GM12878 (cell line): Measurements from ENCODE around the gene POLR3E. TPM values are rescaled to one million over a fixed set of nuclear protein-coding genes. Genes with fewer than 3 reads are reported as not detected.

Experiments
- ATAC-seq: fragments of 200-7000 bp; cut with Tn5 transposase; 3 replicates; pipeline ENCODE4 v1.9.1; 2020; ENCODE audit warnings: mild to moderate bottlenecking, moderate library complexity
- BruUV-seq: library from RNA; stranded (reverse); fragments of 400-500 nt; replicated peaks from 2 replicates; lab custom pipeline; 2021; lab: Mats Ljungman, UMichigan
- CTCF ChIA-PET: fragments of 300-600 bp; sonication (Branson Sonifier 250); formaldehyde crosslinking; extraction: SDS; loops from one replicate; lab custom pipeline; 2021; ENCODE audit warnings: inconsistent platforms; lab: Yijun Ruan, JAX
- POLR2A ChIA-PET: fragments of 350-600 bp; formaldehyde crosslinking; extraction: SDS; loops from one replicate; lab custom pipeline; 2021; ENCODE audit warnings: inconsistent platforms; lab: Charles Lee
- RAD21 ChIA-PET: fragments of 300-600 bp; sonication (Branson Sonifier 250); formaldehyde crosslinking; loops from one replicate; lab custom pipeline; 2023; ENCODE audit warnings: antibody characterized with exemption; ENCODE audit not compliant: unreplicated experiment; lab: Charles Lee
- SMC1A ChIA-PET: fragments of 300-600 bp; sonication (Branson Sonifier 250); formaldehyde crosslinking; loops from one replicate; lab custom pipeline; 2023; ENCODE audit not compliant: unreplicated experiment, uncharacterized antibody; lab: Charles Lee
- DNase-seq: peaks from one replicate; pipeline ENCODE4 v3.0.0-alpha.2; 2011; ENCODE audit warnings: low read depth, low spot score
- FAIRE-seq: peaks from 3 replicates; lab custom pipeline; 2011; peaks lifted over from hg19 to GRCh38; lab: Jason Lieb, UNC
- H2AFZ ChIP-seq: 2 replicates; pipeline ENCODE4 v1.6.0; 2011; ENCODE audit warnings: low read depth, low read length, control low read depth; ENCODE audit not compliant: control insufficient read depth
- H3K27ac ChIP-seq: 2 replicates; pipeline ENCODE4 v1.5.1; 2011; ENCODE audit warnings: control low read depth; ENCODE audit not compliant: control insufficient read depth, insufficient read depth
- H3K27me3 ChIP-seq, 2 experiments: replicated peaks in 1 of 2; 2 replicates each; pipeline versions ENCODE4 v1.6.0 to v1.6.1; 2011; ENCODE audit warnings: low read length in 1 of 2; ENCODE audit not compliant: control insufficient read depth in 2 of 2, insufficient read depth in 2 of 2
- H3K36me3 ChIP-seq, 2 experiments: 2 replicates each; pipeline ENCODE4 v1.5.1; 2011; ENCODE audit warnings: low read length in 1 of 2; ENCODE audit not compliant: control insufficient read depth in 2 of 2, insufficient read depth in 2 of 2
- H3K4me1 ChIP-seq: 2 replicates; pipeline ENCODE4 v1.6.1; 2011; ENCODE audit warnings: mild to moderate bottlenecking, low read length, moderate library complexity, mixed read lengths; ENCODE audit not compliant: control insufficient read depth, insufficient read depth
- H3K4me2 ChIP-seq: 2 replicates; pipeline ENCODE4 v1.6.0; 2011; ENCODE audit warnings: control low read depth; ENCODE audit not compliant: control insufficient read depth, insufficient read depth
- H3K4me3 ChIP-seq: fragments of 200-600 bp; sonication (generic); 2 replicates; pipeline ENCODE4 v1.5.1; 2016
- H3K79me2 ChIP-seq: 2 replicates; pipeline ENCODE4 v1.6.0; 2011; ENCODE audit warnings: low read length; ENCODE audit not compliant: control insufficient read depth, insufficient read depth
- H3K9ac ChIP-seq: 2 replicates; pipeline ENCODE4 v1.8.0; 2011; ENCODE audit warnings: low read length, control low read depth, mixed read lengths; ENCODE audit not compliant: control insufficient read depth, insufficient read depth
- H3K9me3 ChIP-seq: replicated peaks from 3 replicates; pipeline ENCODE4 v1.5.1; 2011; ENCODE audit warnings: mild to moderate bottlenecking, low read length; ENCODE audit not compliant: control insufficient read depth, insufficient read depth
- H4K20me1 ChIP-seq: 2 replicates; pipeline ENCODE4 v1.6.0; 2011; ENCODE audit not compliant: control insufficient read depth, insufficient read depth
- ATF7 ChIP-seq: fragments of 450-650 bp; IDR thresholded peaks from 2 replicates; pipeline ENCODE4 v1.6.1; 2016; ENCODE audit warnings: low read depth, mild to moderate bottlenecking
- CBX3 ChIP-seq: fragments of 200-600 bp; sonication (generic); IDR thresholded peaks from 2 replicates; pipeline ENCODE4 v1.6.1; 2016; ENCODE audit warnings: low read depth, borderline replicate concordance
- CHD4 ChIP-seq: fragments of 200-600 bp; sonication (generic); IDR thresholded peaks from 2 replicates; pipeline ENCODE4 v1.6.1; 2016; ENCODE audit warnings: mild to moderate bottlenecking
- FOXM1 ChIP-seq: IDR thresholded peaks from 2 replicates; pipeline ENCODE4 v1.6.1; 2012; ENCODE audit warnings: low read depth, mild to moderate bottlenecking, inconsistent platforms, low read length, moderate library complexity
- KDM1A ChIP-seq: fragments of 200-600 bp; sonication (generic); IDR thresholded peaks from 2 replicates; pipeline ENCODE4 v1.6.1; 2016; ENCODE audit warnings: borderline replicate concordance
- NR2C2 ChIP-seq: IDR thresholded peaks from 2 replicates; pipeline ENCODE4 v1.6.1; 2011; ENCODE audit warnings: borderline replicate concordance, low read depth; ENCODE audit not compliant: control insufficient read depth, insufficient read length
- PRDM15 ChIP-seq: fragments of 450-650 bp; formaldehyde crosslinking; IDR thresholded peaks from 2 replicates; pipeline ENCODE4 v1.4.0; 2020; ENCODE audit warnings: mild to moderate bottlenecking, moderate library complexity
- RUNX3 ChIP-seq: IDR thresholded peaks from 2 replicates; pipeline ENCODE4 v1.6.1; 2012; ENCODE audit warnings: low read length, inconsistent platforms
- SMARCA5 ChIP-seq: fragments of 450-650 bp; IDR thresholded peaks from 2 replicates; pipeline ENCODE4 v1.6.1; 2017; ENCODE audit warnings: mild to moderate bottlenecking
- ZNF207 ChIP-seq: fragments of 450-650 bp; IDR thresholded peaks from 2 replicates; pipeline ENCODE4 v1.6.1; 2014; ENCODE audit warnings: antibody characterized with exemption, mild to moderate bottlenecking, borderline replicate concordance
- WGBS: methylation state at CpG from one replicate; pipeline ENCODE4 v1.1.6; 2016; ENCODE audit warnings: low lambda C conversion rate; ENCODE audit not compliant: insufficient replicate concordance, insufficient coverage; ENCODE audit errors: missing lambda C conversion rate; 5-methylcytosine and 5-hydroxymethylcytosine counted together
- in situ Hi-C: fragments of 300-500 bp; cut with MboI; formaldehyde crosslinking; loops from 9 replicates; pipeline ENCODE4 v1.14.3; 2018; ENCODE audit warnings: mixed read lengths
- intact Hi-C: fragments of 100-400 bp; cut with micrococcal nuclease; formaldehyde crosslinking; loops from one replicate; pipeline ENCODE4 v1.14.2; 2022; ENCODE audit not compliant: unreplicated experiment
- polyA plus RNA-seq, 11 experiments: library from polyadenylated mRNA; depleted of rRNA in 4 of 11; unstranded in 6 of 11; stranded (reverse) in 5 of 11; fragments of >200 nt; fragmentation: Nextera tagmentation in 4 of 11; fragmentation: Illumina TruSeq in 1 of 11; extraction: Ambion mirVana in 4 of 11; extraction: Trizol in 1 of 11; gene quantifications; 1 replicate in 1 of 11; 2 replicates in 10 of 11; pipeline versions ENCODE4 v1.2.1 to v1.2.3, GENCODE V29; 2011 to 2016; ENCODE audit warnings: inconsistent platforms in 2 of 11, missing spikeins in 2 of 11, low read depth in 1 of 11
- total RNA-seq, 4 experiments: library from RNA; depleted of rRNA in 3 of 4; stranded (reverse); fragments of >200 nt in 3 of 4; fragmentation: Illumina TruSeq in 1 of 4; extraction: Trizol in 1 of 4; gene quantifications; 2 replicates each; pipeline versions ENCODE4 v1.2.1 to v1.2.3, GENCODE V29; 2013 to 2021
- TF ChIP-seq, protein P1 (sequence below): IDR thresholded peaks from 2 replicates; pipeline ENCODE4 v1.6.1; 2011; ENCODE audit warnings: low read depth, low read length, improper control_type of control experiment, borderline replicate concordance

The POLR3E gene
- total and polyA plus RNA-seq, 10 of the 15 experiments (the other 5 are each of a cell fraction or from before 2014, with no cell fraction given): 11.1 to 79.5 (median 39.7) TPM

- TF ChIP-seq ATF7 (peak; percentile 62; the same call in 1 of the 2 replicates), KDM1A (no peak)
- TF ChIP-seq, all 136 proteins: peak for 1
- CTCF ChIA-PET: no interaction called here
- peaks cover 8 to 23% of the 10 kb centered on the region in 2 experiments for H3K36me3 ChIP-seq
Measured at GRCh38 chr16:22270525-22270924, 26.7 kb upstream of the POLR3E start.

GRCh38 chr16:22272870-22273650 is 24.1 kb upstream of the POLR3E start:
- Histone ChIP-seq H3K4me3 (no peak overlapping the region), H4K20me1 (no peaks in the 10 kb centered on the region), H3K4me1 (no peaks in the 10 kb centered on the region), H3K9me3 (no peaks in the 10 kb centered on the region), H3K27me3 (no peaks in the 10 kb centered on the region), H3K9ac (no peak overlapping the region), H2AFZ (no peak overlapping the region), H3K79me2 (no peaks in the 10 kb centered on the region), H3K36me3 (peaks cover 0 to 13% of the 10 kb centered on the region in 2 experiments; a peak in 2 of 4 replicates), H3K4me2 (no peak overlapping the region), H3K27ac (no peak overlapping the region)
- BruUV-seq: no TSS peak
- SMC1A ChIA-PET: interaction anchor here (0.5 to 1.8 kb wide), 5 partner anchors 9 to 174 kb away, joined by 3 to 5 read pairs (median 3); no protein-coding TSS in a partner anchor
- POLR2A ChIA-PET: no interaction called here
- TF ChIP-seq FOXM1 (no peak), PRDM15 (no peak), CBX3 (no peak), CHD4 (no peak), RUNX3 (no peak), SMARCA5 (no peak), ZNF207 (no peak), NR2C2 (no peak)
- TF ChIP-seq, protein P1, sequence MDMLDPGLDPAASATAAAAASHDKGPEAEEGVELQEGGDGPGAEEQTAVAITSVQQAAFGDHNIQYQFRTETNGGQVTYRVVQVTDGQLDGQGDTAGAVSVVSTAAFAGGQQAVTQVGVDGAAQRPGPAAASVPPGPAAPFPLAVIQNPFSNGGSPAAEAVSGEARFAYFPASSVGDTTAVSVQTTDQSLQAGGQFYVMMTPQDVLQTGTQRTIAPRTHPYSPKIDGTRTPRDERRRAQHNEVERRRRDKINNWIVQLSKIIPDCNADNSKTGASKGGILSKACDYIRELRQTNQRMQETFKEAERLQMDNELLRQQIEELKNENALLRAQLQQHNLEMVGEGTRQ: no peak
- DNase-seq: no peak
- CTCF ChIA-PET: interaction anchor here (1.2 kb wide), 1 partner anchor 9 kb away, joined by 3 read pairs; no protein-coding TSS in a partner anchor
- no peak for FAIRE-seq
- ATAC-seq: no peak
- RAD21 ChIA-PET: no interaction called here
- WGBS: 91% methylated on average over 8 of the region's 8 CpGs
- in situ Hi-C loops (no loop called here), intact Hi-C loops (no loop called here)

More at GRCh38 chr16:22270525-22270924, 26.7 kb upstream of the POLR3E start:
- H3K4me2 ChIP-seq: no peak overlapping the region
- RAD21 ChIA-PET: no interaction called here
- DNase-seq (no peak), ATAC-seq (no peak), FAIRE-seq (no peak)
- BruUV-seq: no TSS peak
- H3K27ac ChIP-seq: no peak overlapping the region
- no peak overlapping the region for H3K4me3 ChIP-seq
- H4K20me1 ChIP-seq: no peaks in the 10 kb centered on the region
- WGBS: 92% methylated on average over 3 of the region's 3 CpGs
- no peaks in the 10 kb centered on the region for H3K27me3 ChIP-seq
- H2AFZ ChIP-seq: no peak overlapping the region
- H3K9ac ChIP-seq: no peak overlapping the region
- H3K79me2 ChIP-seq: no peaks in the 10 kb centered on the region
- intact Hi-C loops (no loop called here), in situ Hi-C loops (no loop called here)
- no peaks in the 10 kb centered on the region for H3K9me3 ChIP-seq
- H3K4me1 ChIP-seq: no peaks in the 10 kb centered on the region
- SMC1A ChIA-PET: interaction anchor here (0.9 to 1.3 kb wide), 3 partner anchors 9 to 63 kb away, joined by 3 read pairs; no protein-coding TSS in a partner anchor
- POLR2A ChIA-PET: interaction anchor here (0.6 kb wide), 1 partner anchor 43 kb away, joined by 3 read pairs; no protein-coding TSS in a partner anchor
